OCI-LY7 (cell line): ENCODE results near the gene MSL3B.

Experiments
- BruUV-seq: library from RNA; stranded (reverse); fragments of 400-500 nt; replicated peaks from 2 replicates; lab custom pipeline; 2021; lab: Mats Ljungman, UMichigan
- CTCF ChIA-PET: fragments of 300-600 bp; sonication (Branson Sonifier 250); formaldehyde crosslinking; loops from one replicate; lab custom pipeline; 2022; ENCODE audit warnings: antibody characterized with exemption; ENCODE audit not compliant: unreplicated experiment; lab: Charles Lee
- POLR2A ChIA-PET: fragments of 300-600 bp; sonication (Branson Sonifier 250); formaldehyde crosslinking; loops from one replicate; lab custom pipeline; 2022; ENCODE audit warnings: antibody characterized with exemption; lab: Charles Lee
- DNase-seq: peaks from one replicate; pipeline ENCODE4 v3.0.0-alpha.2; 2015; ENCODE audit warnings: low spot score
- H2AFZ ChIP-seq: fragments of 200-600 bp; sonication (generic), shearing (Covaris generic); 2 replicates; pipeline ENCODE4 v1.6.1; 2014; ENCODE audit warnings: mild to moderate bottlenecking, antibody characterized with exemption, low read length, moderate library complexity
- H3K27ac ChIP-seq: fragments of 200-600 bp; sonication (generic); 2 replicates; pipeline ENCODE4 v1.5.1; 2014; ENCODE audit warnings: mixed run types, low read depth, mild to moderate bottlenecking, moderate library complexity, low read length, inconsistent platforms; ENCODE audit not compliant: poor library complexity, severe bottlenecking
- H3K36me3 ChIP-seq: fragments of 200-600 bp; sonication (generic); 2 replicates; pipeline ENCODE4 v1.6.1; 2014; ENCODE audit warnings: mild to moderate bottlenecking, antibody characterized with exemption, low read length, moderate library complexity, mixed read lengths; ENCODE audit not compliant: insufficient read depth
- H3K4me1 ChIP-seq: fragments of 200-600 bp; sonication (generic); 2 replicates; pipeline ENCODE4 v1.5.1; 2014; ENCODE audit warnings: mild to moderate bottlenecking, low read length; ENCODE audit not compliant: insufficient read depth, poor library complexity, severe bottlenecking
- H3K4me2 ChIP-seq: fragments of 200-600 bp; sonication (generic); 2 replicates; pipeline ENCODE4 v1.6.1; 2014; ENCODE audit warnings: mild to moderate bottlenecking, low read length
- H3K4me3 ChIP-seq: fragments of 200-600 bp; sonication (generic); 2 replicates; pipeline ENCODE4 v1.5.1; 2014; ENCODE audit warnings: mild to moderate bottlenecking, low read depth, low read length; ENCODE audit not compliant: poor library complexity, severe bottlenecking
- H3K79me2 ChIP-seq: fragments of 200-600 bp; sonication (generic); 2 replicates; pipeline ENCODE4 v1.6.1; 2016; ENCODE audit warnings: low read depth, mild to moderate bottlenecking, low read length, moderate library complexity, mixed read lengths; ENCODE audit not compliant: insufficient read depth
- H3K9me2 ChIP-seq: fragments of 200-600 bp; sonication (generic); 2 replicates; pipeline ENCODE4 v1.6.1; 2016; ENCODE audit warnings: mild to moderate bottlenecking, low read length, mixed read lengths; ENCODE audit not compliant: insufficient read depth
- H3K9me3 ChIP-seq: fragments of 200-600 bp; sonication (generic); 2 replicates; pipeline ENCODE4 v1.6.1; 2014; ENCODE audit warnings: mild to moderate bottlenecking, mixed run types, low read length, mixed read lengths
- H4K20me1 ChIP-seq: fragments of 200-600 bp; sonication (generic); 2 replicates; pipeline ENCODE4 v1.6.1; 2014; ENCODE audit warnings: mild to moderate bottlenecking, antibody characterized with exemption, low read length, moderate library complexity, mixed read lengths; ENCODE audit not compliant: insufficient read depth
- CTCF ChIP-seq: fragments of 200-600 bp; sonication (generic); conservative IDR thresholded peaks from 2 replicates; pipeline ENCODE4 v1.5.1; 2014; ENCODE audit warnings: mild to moderate bottlenecking, antibody characterized with exemption, low read length, moderate library complexity, mixed read lengths
- EZH2phosphoT487 ChIP-seq: fragments of 200-600 bp; sonication (generic); IDR thresholded peaks from 2 replicates; pipeline ENCODE4 v1.6.1; 2018; ENCODE audit warnings: low read depth, borderline replicate concordance, mild to moderate bottlenecking, mixed run types, antibody characterized with exemption, low read length, moderate library complexity, mixed read lengths
- intact Hi-C: fragments of 100-400 bp; cut with micrococcal nuclease; formaldehyde crosslinking; loops from one replicate; pipeline ENCODE4 v1.10.0; 2022; ENCODE audit not compliant: unreplicated experiment

Gene MSL3B

GRCh38 chr2:233831011-233831721, 37.0 kb downstream of the MSL3B start:
- H3K4me1 ChIP-seq, result peaks cover 10% of the 10 kb centered on the region
- ChIA-PET CTCF (interaction anchor here (0.6 kb wide), 1 partner anchor 1241 kb away, joined by 3 read pairs; no protein-coding TSS in a partner anchor), POLR2A (no interaction called here)
- intact Hi-C loops, result loop anchor here (5.0 to 10.0 kb wide), 2 partner anchors 119 to 346 kb away; partner anchors contain the start of gene UGT1A5
- no TSS peak for BruUV-seq
- no peaks in the 10 kb centered on the region for H3K9me3 ChIP-seq
- no peak overlapping the region for H3K4me3 ChIP-seq
- H3K27ac ChIP-seq, result no peak overlapping the region
- no peak overlapping the region for H3K4me2 ChIP-seq
- no peak overlapping the region for H2AFZ ChIP-seq
- H3K36me3 ChIP-seq, result peaks cover 31% of the 10 kb centered on the region
- peaks cover 3% of the 10 kb centered on the region; the same call in 1 of the 2 replicates for H3K79me2 ChIP-seq
- TF ChIP-seq EZH2phosphoT487 (no peak), CTCF (no peak)
- DNase-seq, result no peak
- H3K9me2 ChIP-seq, result no peaks in the 10 kb centered on the region
- H4K20me1 ChIP-seq, result no peaks in the 10 kb centered on the region

DNA sequence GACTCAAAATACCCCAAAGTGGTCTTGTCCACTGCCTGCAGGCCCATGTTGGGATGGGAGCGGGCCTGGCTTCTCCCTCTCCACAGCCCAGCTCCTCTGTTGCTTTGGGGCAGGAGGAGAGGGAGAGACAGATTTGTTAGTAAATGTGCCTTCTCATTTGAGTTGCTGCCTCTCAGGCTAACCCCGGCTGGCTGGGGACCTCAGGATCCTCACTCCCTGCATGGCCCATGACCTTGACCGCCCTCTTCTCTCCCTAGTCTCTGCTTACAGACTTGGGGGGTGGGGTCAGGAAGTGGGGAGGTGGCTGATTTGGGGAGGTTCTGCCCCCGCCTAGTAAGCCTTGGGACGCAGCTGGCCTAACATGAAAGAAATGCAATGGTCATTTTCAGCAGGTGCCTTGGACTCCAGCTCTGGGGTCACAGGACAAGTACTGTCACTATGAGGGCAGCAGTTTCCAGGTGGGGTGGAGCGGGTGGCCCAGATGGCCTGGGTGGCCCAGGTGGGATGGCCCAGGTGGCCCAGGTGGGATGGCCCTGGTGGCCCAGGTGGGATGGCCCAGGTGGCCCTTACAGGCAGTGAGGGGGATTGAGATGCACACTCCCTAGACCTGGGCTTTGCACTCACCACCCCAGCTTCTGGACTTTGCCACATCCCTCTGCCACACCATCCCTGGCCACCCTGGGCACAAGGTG, 37.9 kb downstream of the MSL3B start:
- intact Hi-C loops, result loop anchor here (5.0 to 10.0 kb wide), 2 partner anchors 118 to 345 kb away; partner anchors contain the start of gene UGT1A5
- ChIA-PET POLR2A (no interaction called here), CTCF (no interaction called here)
- DNase-seq, result no peak
- H3K79me2 ChIP-seq, result no peaks in the 10 kb centered on the region
- no peaks in the 10 kb centered on the region for H3K9me2 ChIP-seq
- H3K9me3 ChIP-seq, result no peaks in the 10 kb centered on the region
- no peak for TF ChIP-seq CTCF
- no peak for TF ChIP-seq EZH2phosphoT487
- peaks cover 10% of the 10 kb centered on the region for H3K4me1 ChIP-seq
- H3K27ac ChIP-seq, result no peak overlapping the region
- H4K20me1 ChIP-seq, result no peaks in the 10 kb centered on the region
- no peak overlapping the region for H3K4me2 ChIP-seq
- H2AFZ ChIP-seq, result no peak overlapping the region
- BruUV-seq, result no TSS peak
- H3K4me3 ChIP-seq, result no peak overlapping the region
- peaks cover 22% of the 10 kb centered on the region for H3K36me3 ChIP-seq
